DOHH2 (cell line): ENCODE results near the gene DNAJC15.
"Not testable (repeated sequence)": the region's sequence is repeated elsewhere in the genome, so short reads cannot be mapped to it uniquely, and the experiment has no call there.

Experiments used
- EZH2phosphoT487 ChIP-seq: fragments of 200-600 bp; sonication (generic); IDR thresholded peaks from 2 replicates; pipeline ENCODE4 v1.6.1; 2017; ENCODE audit warnings: borderline replicate concordance, mild to moderate bottlenecking, antibody characterized with exemption, low read length, moderate library complexity, mixed read lengths
- TF ChIP-seq, protein P1 (sequence below): fragments of 200-600 bp; sonication (generic); IDR thresholded peaks from one replicate; pipeline ENCODE4 v1.5.1; 2014; ENCODE audit warnings: antibody characterized with exemption, mild to moderate bottlenecking, low read depth, low read length; ENCODE audit not compliant: poor library complexity, severe bottlenecking

- TF ChIP-seq, protein P1, sequence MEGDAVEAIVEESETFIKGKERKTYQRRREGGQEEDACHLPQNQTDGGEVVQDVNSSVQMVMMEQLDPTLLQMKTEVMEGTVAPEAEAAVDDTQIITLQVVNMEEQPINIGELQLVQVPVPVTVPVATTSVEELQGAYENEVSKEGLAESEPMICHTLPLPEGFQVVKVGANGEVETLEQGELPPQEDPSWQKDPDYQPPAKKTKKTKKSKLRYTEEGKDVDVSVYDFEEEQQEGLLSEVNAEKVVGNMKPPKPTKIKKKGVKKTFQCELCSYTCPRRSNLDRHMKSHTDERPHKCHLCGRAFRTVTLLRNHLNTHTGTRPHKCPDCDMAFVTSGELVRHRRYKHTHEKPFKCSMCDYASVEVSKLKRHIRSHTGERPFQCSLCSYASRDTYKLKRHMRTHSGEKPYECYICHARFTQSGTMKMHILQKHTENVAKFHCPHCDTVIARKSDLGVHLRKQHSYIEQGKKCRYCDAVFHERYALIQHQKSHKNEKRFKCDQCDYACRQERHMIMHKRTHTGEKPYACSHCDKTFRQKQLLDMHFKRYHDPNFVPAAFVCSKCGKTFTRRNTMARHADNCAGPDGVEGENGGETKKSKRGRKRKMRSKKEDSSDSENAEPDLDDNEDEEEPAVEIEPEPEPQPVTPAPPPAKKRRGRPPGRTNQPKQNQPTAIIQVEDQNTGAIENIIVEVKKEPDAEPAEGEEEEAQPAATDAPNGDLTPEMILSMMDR = not testable (repeated sequence)
- TF ChIP-seq EZH2phosphoT487 = not testable (repeated sequence)
Measured at GRCh38 chr13:43075511-43075902, 52.1 kb downstream of the DNAJC15 start.
